GM12878 (cell line): ENCODE data around the gene MAS1L. TPM values are rescaled to one million over a fixed set of nuclear protein-coding genes. Genes with fewer than 3 reads are reported as not detected.

Experiments used
- ATAC-seq: fragments of 200-7000 bp; cut with Tn5 transposase; 3 replicates; pipeline ENCODE4 v1.9.1; 2020; ENCODE audit warnings: mild to moderate bottlenecking, moderate library complexity
- Bru-seq: library from RNA; stranded (reverse); fragments of 400-500 nt; gene quantifications from one replicate; lab custom pipeline; 2021; lab: Mats Ljungman, UMichigan
- BruChase-seq, 2 experiments: library from RNA; stranded (reverse); fragments of 400-500 nt; gene quantifications; one replicate each; lab custom pipeline; 2021; lab: Mats Ljungman, UMichigan
- BruUV-seq: library from RNA; stranded (reverse); fragments of 400-500 nt; replicated peaks from 2 replicates; lab custom pipeline; 2021; lab: Mats Ljungman, UMichigan
- CTCF ChIA-PET: fragments of 300-600 bp; sonication (Branson Sonifier 250); formaldehyde crosslinking; extraction: SDS; loops from one replicate; lab custom pipeline; 2021; ENCODE audit warnings: inconsistent platforms; lab: Yijun Ruan, JAX
- POLR2A ChIA-PET: fragments of 350-600 bp; formaldehyde crosslinking; extraction: SDS; loops from one replicate; lab custom pipeline; 2021; ENCODE audit warnings: inconsistent platforms; lab: Charles Lee
- RAD21 ChIA-PET: fragments of 300-600 bp; sonication (Branson Sonifier 250); formaldehyde crosslinking; loops from one replicate; lab custom pipeline; 2023; ENCODE audit warnings: antibody characterized with exemption; ENCODE audit not compliant: unreplicated experiment; lab: Charles Lee
- SMC1A ChIA-PET: fragments of 300-600 bp; sonication (Branson Sonifier 250); formaldehyde crosslinking; loops from one replicate; lab custom pipeline; 2023; ENCODE audit not compliant: unreplicated experiment, uncharacterized antibody; lab: Charles Lee
- DNase-seq: peaks from one replicate; pipeline ENCODE4 v3.0.0-alpha.2; 2011; ENCODE audit warnings: low read depth, low spot score
- FAIRE-seq: peaks from 3 replicates; lab custom pipeline; 2011; peaks lifted over from hg19 to GRCh38; lab: Jason Lieb, UNC
- H2AFZ ChIP-seq: 2 replicates; pipeline ENCODE4 v1.6.0; 2011; ENCODE audit warnings: low read depth, low read length, control low read depth; ENCODE audit not compliant: control insufficient read depth
- H3K27ac ChIP-seq: 2 replicates; pipeline ENCODE4 v1.5.1; 2011; ENCODE audit warnings: control low read depth; ENCODE audit not compliant: control insufficient read depth, insufficient read depth
- H3K27me3 ChIP-seq, 2 experiments: replicated peaks in 1 of 2; 2 replicates each; pipeline versions ENCODE4 v1.6.0 to v1.6.1; 2011; ENCODE audit warnings: low read length in 1 of 2; ENCODE audit not compliant: control insufficient read depth in 2 of 2, insufficient read depth in 2 of 2
- H3K36me3 ChIP-seq, 2 experiments: 2 replicates each; pipeline ENCODE4 v1.5.1; 2011; ENCODE audit warnings: low read length in 1 of 2; ENCODE audit not compliant: control insufficient read depth in 2 of 2, insufficient read depth in 2 of 2
- H3K4me1 ChIP-seq: 2 replicates; pipeline ENCODE4 v1.6.1; 2011; ENCODE audit warnings: mild to moderate bottlenecking, low read length, moderate library complexity, mixed read lengths; ENCODE audit not compliant: control insufficient read depth, insufficient read depth
- H3K4me2 ChIP-seq: 2 replicates; pipeline ENCODE4 v1.6.0; 2011; ENCODE audit warnings: control low read depth; ENCODE audit not compliant: control insufficient read depth, insufficient read depth
- H3K4me3 ChIP-seq: fragments of 200-600 bp; sonication (generic); 2 replicates; pipeline ENCODE4 v1.5.1; 2016
- H3K79me2 ChIP-seq: 2 replicates; pipeline ENCODE4 v1.6.0; 2011; ENCODE audit warnings: low read length; ENCODE audit not compliant: control insufficient read depth, insufficient read depth
- H3K9ac ChIP-seq: 2 replicates; pipeline ENCODE4 v1.8.0; 2011; ENCODE audit warnings: low read length, control low read depth, mixed read lengths; ENCODE audit not compliant: control insufficient read depth, insufficient read depth
- H3K9me3 ChIP-seq: replicated peaks from 3 replicates; pipeline ENCODE4 v1.5.1; 2011; ENCODE audit warnings: mild to moderate bottlenecking, low read length; ENCODE audit not compliant: control insufficient read depth, insufficient read depth
- H4K20me1 ChIP-seq: 2 replicates; pipeline ENCODE4 v1.6.0; 2011; ENCODE audit not compliant: control insufficient read depth, insufficient read depth
- MTA2 ChIP-seq: fragments of 450-650 bp; IDR thresholded peaks from 2 replicates; pipeline ENCODE4 v1.6.1; 2016; ENCODE audit warnings: low read depth, mild to moderate bottlenecking, moderate library complexity
- POLR2AphosphoS2 ChIP-seq: IDR thresholded peaks from 2 replicates; pipeline ENCODE4 v1.6.1; 2011; ENCODE audit warnings: low read depth, mild to moderate bottlenecking, low read length, improper control_type of control experiment, moderate library complexity
- TAF1 ChIP-seq: IDR thresholded peaks from 2 replicates; pipeline ENCODE4 v1.6.1; 2011; ENCODE audit warnings: mild to moderate bottlenecking, low read depth, low read length, borderline replicate concordance
- TCF12 ChIP-seq: IDR thresholded peaks from 2 replicates; pipeline ENCODE4 v1.6.1; 2011; ENCODE audit warnings: low read depth, mild to moderate bottlenecking, low read length
- YY1 ChIP-seq: IDR thresholded peaks from 2 replicates; pipeline ENCODE4 v1.6.1; 2011; ENCODE audit warnings: low read depth, mild to moderate bottlenecking, low read length
- ZNF274 ChIP-seq: IDR thresholded peaks from one replicate; pipeline ENCODE4 v1.8.0; 2011; ENCODE audit not compliant: insufficient read length, insufficient read depth
- WGBS: methylation state at CpG from one replicate; pipeline ENCODE4 v1.1.6; 2016; ENCODE audit warnings: low lambda C conversion rate; ENCODE audit not compliant: insufficient replicate concordance, insufficient coverage; ENCODE audit errors: missing lambda C conversion rate; 5-methylcytosine and 5-hydroxymethylcytosine counted together
- in situ Hi-C: fragments of 300-500 bp; cut with MboI; formaldehyde crosslinking; loops from 9 replicates; pipeline ENCODE4 v1.14.3; 2018; ENCODE audit warnings: mixed read lengths
- intact Hi-C: fragments of 100-400 bp; cut with micrococcal nuclease; formaldehyde crosslinking; loops from one replicate; pipeline ENCODE4 v1.14.2; 2022; ENCODE audit not compliant: unreplicated experiment
- long read RNA-seq, 2 experiments: library from polyadenylated mRNA; unstranded; transcript quantifications; one replicate each; pipeline ENCODE4 v2.0.0, GENCODE V29; 2019 to 2020
- polyA minus RNA-seq, 3 experiments: library from RNA; depleted of rRNA, polyadenylated mRNA; stranded (reverse); fragments of >200 nt; gene quantifications; 2 replicates each; pipeline ENCODE4 v1.2.3, GENCODE V29; 2011
- polyA plus RNA-seq, 11 experiments: library from polyadenylated mRNA; depleted of rRNA in 4 of 11; unstranded in 6 of 11; stranded (reverse) in 5 of 11; fragments of >200 nt; fragmentation: Nextera tagmentation in 4 of 11; fragmentation: Illumina TruSeq in 1 of 11; extraction: Ambion mirVana in 4 of 11; extraction: Trizol in 1 of 11; gene quantifications; 1 replicate in 1 of 11; 2 replicates in 10 of 11; pipeline versions ENCODE4 v1.2.1 to v1.2.3, GENCODE V29; 2011 to 2016; ENCODE audit warnings: inconsistent platforms in 2 of 11, missing spikeins in 2 of 11, low read depth in 1 of 11
- total RNA-seq, 4 experiments: library from RNA; depleted of rRNA in 3 of 4; stranded (reverse); fragments of >200 nt in 3 of 4; fragmentation: Illumina TruSeq in 1 of 4; extraction: Trizol in 1 of 4; gene quantifications; 2 replicates each; pipeline versions ENCODE4 v1.2.1 to v1.2.3, GENCODE V29; 2013 to 2021
- TF ChIP-seq, protein P1 (sequence below): IDR thresholded peaks from 2 replicates; pipeline ENCODE4 v1.6.1; 2011; ENCODE audit warnings: low read depth, mild to moderate bottlenecking, low read length, moderate library complexity, borderline replicate concordance; ENCODE audit errors: extremely low read depth
- TF ChIP-seq, protein P2 (sequence below): fragments of 150-350 bp; IDR thresholded peaks from 2 replicates; pipeline ENCODE4 v1.6.1; 2016; ENCODE audit warnings: low read depth, low read length

The MAS1L gene, protein sequence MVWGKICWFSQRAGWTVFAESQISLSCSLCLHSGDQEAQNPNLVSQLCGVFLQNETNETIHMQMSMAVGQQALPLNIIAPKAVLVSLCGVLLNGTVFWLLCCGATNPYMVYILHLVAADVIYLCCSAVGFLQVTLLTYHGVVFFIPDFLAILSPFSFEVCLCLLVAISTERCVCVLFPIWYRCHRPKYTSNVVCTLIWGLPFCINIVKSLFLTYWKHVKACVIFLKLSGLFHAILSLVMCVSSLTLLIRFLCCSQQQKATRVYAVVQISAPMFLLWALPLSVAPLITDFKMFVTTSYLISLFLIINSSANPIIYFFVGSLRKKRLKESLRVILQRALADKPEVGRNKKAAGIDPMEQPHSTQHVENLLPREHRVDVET
- total RNA-seq (2013; cell fraction: nucleolus; rRNA removed) = not detected in 2 replicates
- total RNA-seq (2014; rRNA removed) = not detected in 2 replicates
- not detected in 2 replicates for total RNA-seq (2014; rRNA removed; fragmentation: Illumina TruSeq; extraction: Trizol)
- not detected in 2 replicates for total RNA-seq (2021)
- polyA plus RNA-seq (2011; ENCODE audit: low read depth) = not detected
- not detected in 2 replicates for polyA plus RNA-seq (2011; rRNA removed)
- polyA plus RNA-seq (2011; cell fraction: cytosol; rRNA removed) = not detected in 2 replicates
- not detected in 2 replicates for polyA plus RNA-seq (2011; cell fraction: nucleus; rRNA removed)
- not detected in 2 replicates for polyA plus RNA-seq (2012)
- not detected in 2 replicates for polyA plus RNA-seq (2014; fragmentation: Illumina TruSeq; extraction: Trizol)
- polyA plus RNA-seq (2014; fragmentation: Nextera tagmentation; extraction: Ambion mirVana) = not detected
- not detected in 2 replicates for polyA plus RNA-seq (2014; rRNA removed)
- polyA plus RNA-seq (2016; fragmentation: Nextera tagmentation; extraction: Ambion mirVana) = not detected
- not detected in 2 replicates for polyA minus RNA-seq (2011; rRNA and poly(A)+ RNA removed)
- not detected in 2 replicates for polyA minus RNA-seq (2011; cell fraction: cytosol; rRNA and poly(A)+ RNA removed)
- not detected in 2 replicates for polyA minus RNA-seq (2011; cell fraction: nucleus; rRNA and poly(A)+ RNA removed)
- not detected for Bru-seq, nascent RNA
- BruChase-seq, experiment 1, labeled RNA remaining after a 6-hour chase = not detected
- not detected for BruChase-seq, experiment 2, labeled RNA remaining after a 2-hour chase
- long read RNA-seq, experiment 1 = 0 reads
- long read RNA-seq, experiment 2 = 0 reads

DNA sequence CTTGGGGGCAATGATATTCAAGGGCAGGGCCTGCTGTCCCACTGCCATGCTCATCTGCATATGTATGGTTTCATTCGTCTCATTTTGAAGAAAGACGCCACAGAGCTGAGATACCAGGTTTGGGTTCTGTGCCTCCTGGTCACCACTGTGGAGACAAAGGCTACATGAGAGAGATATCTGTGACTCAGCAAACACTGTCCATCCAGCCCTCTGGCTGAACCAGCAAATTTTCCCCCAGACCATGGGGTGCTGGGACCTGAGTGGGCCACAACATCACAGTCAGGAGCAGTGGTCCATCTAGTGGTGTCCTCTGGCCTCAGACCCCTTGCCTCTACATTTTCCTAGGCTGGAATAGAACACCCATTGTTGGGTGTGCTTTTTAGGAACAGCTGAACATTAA, at the start of gene MAS1L:
Gene MAS1L, minus strand, starts transcription at position 297 of the 400 bp plus-strand sequence. Its CDS starts 54 bp downstream, at position 243.
- H4K20me1 ChIP-seq = no peaks in the 10 kb centered on the region
- FAIRE-seq (no peak), DNase-seq (no peak), ATAC-seq (no peak)
- H3K36me3 ChIP-seq = no peaks in the 10 kb centered on the region
- no peak for TF ChIP-seq ZNF274
- TF ChIP-seq, protein P1, sequence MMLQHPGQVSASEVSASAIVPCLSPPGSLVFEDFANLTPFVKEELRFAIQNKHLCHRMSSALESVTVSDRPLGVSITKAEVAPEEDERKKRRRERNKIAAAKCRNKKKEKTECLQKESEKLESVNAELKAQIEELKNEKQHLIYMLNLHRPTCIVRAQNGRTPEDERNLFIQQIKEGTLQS = no peak
- no peak for TF ChIP-seq TAF1
- no peak for TF ChIP-seq MTA2
- TF ChIP-seq YY1 = no peak
- no peak for TF ChIP-seq POLR2AphosphoS2
- TF ChIP-seq, protein P2, sequence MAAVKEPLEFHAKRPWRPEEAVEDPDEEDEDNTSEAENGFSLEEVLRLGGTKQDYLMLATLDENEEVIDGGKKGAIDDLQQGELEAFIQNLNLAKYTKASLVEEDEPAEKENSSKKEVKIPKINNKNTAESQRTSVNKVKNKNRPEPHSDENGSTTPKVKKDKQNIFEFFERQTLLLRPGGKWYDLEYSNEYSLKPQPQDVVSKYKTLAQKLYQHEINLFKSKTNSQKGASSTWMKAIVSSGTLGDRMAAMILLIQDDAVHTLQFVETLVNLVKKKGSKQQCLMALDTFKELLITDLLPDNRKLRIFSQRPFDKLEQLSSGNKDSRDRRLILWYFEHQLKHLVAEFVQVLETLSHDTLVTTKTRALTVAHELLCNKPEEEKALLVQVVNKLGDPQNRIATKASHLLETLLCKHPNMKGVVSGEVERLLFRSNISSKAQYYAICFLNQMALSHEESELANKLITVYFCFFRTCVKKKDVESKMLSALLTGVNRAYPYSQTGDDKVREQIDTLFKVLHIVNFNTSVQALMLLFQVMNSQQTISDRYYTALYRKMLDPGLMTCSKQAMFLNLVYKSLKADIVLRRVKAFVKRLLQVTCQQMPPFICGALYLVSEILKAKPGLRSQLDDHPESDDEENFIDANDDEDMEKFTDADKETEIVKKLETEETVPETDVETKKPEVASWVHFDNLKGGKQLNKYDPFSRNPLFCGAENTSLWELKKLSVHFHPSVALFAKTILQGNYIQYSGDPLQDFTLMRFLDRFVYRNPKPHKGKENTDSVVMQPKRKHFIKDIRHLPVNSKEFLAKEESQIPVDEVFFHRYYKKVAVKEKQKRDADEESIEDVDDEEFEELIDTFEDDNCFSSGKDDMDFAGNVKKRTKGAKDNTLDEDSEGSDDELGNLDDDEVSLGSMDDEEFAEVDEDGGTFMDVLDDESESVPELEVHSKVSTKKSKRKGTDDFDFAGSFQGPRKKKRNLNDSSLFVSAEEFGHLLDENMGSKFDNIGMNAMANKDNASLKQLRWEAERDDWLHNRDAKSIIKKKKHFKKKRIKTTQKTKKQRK = no peak
- TF ChIP-seq TCF12 = no peak
- WGBS = 32% methylated on average over 2 of the region's 2 CpGs
- ChIA-PET RAD21 (no interaction called here), POLR2A (no interaction called here), CTCF (no interaction called here), SMC1A (no interaction called here)
- no peak within 1 kb of the TSS for H2AFZ ChIP-seq
- intact Hi-C loops = no loop called here
- H3K9ac ChIP-seq = no peak within 1 kb of the TSS
- no peak within 1 kb of the TSS for H3K4me2 ChIP-seq
- no peaks in the 10 kb centered on the region; a peak in 1 of 4 replicates for H3K27me3 ChIP-seq
- H3K79me2 ChIP-seq = no peaks in the 10 kb centered on the region
- no peaks in the 10 kb centered on the region for H3K9me3 ChIP-seq
- no peaks in the 10 kb centered on the region for H3K4me1 ChIP-seq
- no TSS peak for BruUV-seq
- in situ Hi-C loops = no loop called here
- H3K4me3 ChIP-seq = no peak within 1 kb of the TSS
- H3K27ac ChIP-seq = no peak within 1 kb of the TSS
